DMS 273 (cell line): Measurements from ENCODE around the gene BCAR1.
"Not testable (repeated sequence)": the region's sequence is repeated elsewhere in the genome, so short reads cannot be mapped to it uniquely, and the experiment has no call there.

Source experiments
- DNase-seq: peaks from one replicate; lab custom pipeline; 2025; ENCODE audit not compliant: unreplicated experiment; lab: John Stamatoyannopoulos, UW

Gene BCAR1

GRCh38 chr16:75271441-75272096, 20.1 kb upstream of the BCAR1 start:
- no peak for DNase-seq

- not testable (repeated sequence) for DNase-seq
These were observed 17.9 kb upstream of the BCAR1 start for GRCh38 chr16:75269358-75269757.

DNA sequence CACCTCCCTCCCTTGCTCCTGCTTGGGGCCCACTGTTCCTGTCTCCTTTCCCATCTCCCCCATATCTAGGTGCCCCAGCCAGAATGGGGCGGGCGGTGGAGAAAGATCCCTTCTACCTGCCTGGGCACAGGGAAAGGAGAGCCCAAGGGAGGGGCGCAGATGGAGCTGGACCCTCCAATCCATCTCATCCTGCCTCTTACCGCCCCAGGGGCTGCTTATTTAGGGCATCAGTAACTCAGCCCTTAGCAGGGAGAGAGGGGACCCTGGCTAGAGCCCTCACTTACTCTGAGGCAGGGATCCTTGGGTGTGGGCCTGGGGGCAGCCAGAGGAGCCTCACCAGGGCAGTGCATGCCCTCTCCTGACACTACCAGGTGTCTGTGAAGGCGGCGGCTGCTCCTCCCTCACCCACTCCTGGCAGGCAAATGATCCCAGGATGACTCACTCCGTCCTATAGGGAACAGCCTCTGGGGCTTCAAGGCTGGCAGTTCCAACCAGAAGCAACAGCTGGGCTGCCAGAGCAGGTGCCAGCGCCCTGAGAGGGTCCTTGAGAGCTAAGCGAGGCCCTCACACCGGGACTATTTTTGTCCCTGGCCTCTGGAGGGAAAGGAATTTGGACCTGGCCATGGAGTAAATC, 16.3 kb upstream of the BCAR1 start:
- DNase-seq, result peak; percentile 97

GRCh38 chr16:75266738-75267630, 15.6 kb upstream of the BCAR1 start:
- DNase-seq, result peak; percentile 82

DNA sequence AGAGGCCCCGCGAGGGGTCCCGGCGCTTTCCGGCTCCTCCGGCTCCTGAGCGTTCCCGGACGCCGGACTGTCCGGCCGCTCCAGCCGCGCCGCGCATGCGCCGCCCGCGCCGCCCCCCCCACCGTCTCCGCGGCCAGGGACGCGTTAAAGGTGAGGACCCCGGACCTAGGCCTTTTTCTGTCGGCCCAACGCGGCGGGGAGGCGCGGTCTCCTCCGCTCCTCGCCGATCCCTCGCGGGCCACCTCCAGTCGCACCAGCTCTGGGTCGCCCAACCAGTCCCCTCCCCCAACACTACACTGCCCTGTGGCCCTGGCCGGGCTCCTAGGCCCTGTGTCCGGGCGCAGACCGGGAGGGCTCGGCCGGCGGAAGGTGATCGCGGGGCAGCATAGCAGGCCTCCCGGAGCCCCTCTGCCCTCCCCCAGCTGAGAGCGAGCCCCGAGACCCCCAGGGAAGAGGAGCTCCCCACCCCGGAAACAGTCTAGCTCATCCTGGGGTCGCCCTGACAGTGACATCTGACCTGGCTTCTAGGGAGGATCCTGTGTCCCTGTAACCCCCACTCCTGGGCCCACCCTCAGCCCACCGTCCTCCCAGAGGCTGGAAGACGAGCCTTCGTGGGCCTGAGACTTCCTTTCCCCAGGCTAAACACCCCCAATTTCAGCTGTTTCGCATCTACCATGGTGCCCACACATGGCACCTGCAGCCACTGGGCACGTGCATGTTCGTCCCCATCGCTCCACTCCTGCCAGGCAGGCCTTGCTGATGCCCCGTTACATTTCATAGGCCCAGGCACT, 14.7 kb upstream of the BCAR1 start:
- peak; percentile 88 for DNase-seq

- DNase-seq, result peak; percentile 78
These were observed 13.8 kb upstream of the BCAR1 start for GRCh38 chr16:75264999-75265910.

GRCh38 chr16:75264457-75264998, 13.1 kb upstream of the BCAR1 start:
- peak; percentile 83 for DNase-seq

DNA sequence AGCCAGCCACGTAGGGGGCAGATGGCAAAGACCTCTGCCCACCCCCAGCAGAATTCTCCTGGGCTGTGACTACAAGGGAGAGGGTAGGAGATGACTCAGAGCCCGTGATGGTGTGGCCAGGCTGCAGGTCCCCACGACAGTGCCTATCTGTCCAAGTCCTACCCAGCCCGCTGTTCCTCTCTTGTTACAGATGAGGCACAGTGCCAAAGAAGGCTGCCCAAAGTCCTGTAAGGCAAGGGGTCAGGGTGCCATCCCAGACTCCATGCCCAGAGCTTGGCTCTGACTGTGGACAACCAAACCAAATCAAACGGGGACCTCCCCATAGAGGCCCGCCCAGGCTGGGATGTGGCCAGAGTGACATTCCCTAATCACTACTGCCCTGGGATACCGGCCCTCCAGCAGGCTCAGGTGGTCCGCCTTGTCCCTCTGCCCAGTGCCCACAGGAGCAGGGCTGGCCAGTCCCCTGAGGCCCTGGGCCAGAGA, 12.6 kb upstream of the BCAR1 start:
- DNase-seq, result peak; percentile 73

- DNase-seq, result no peak
These were observed 12.0 kb upstream of the BCAR1 start for GRCh38 chr16:75263291-75263962.

- DNase-seq, result no peak
These were observed 11.3 kb upstream of the BCAR1 start for GRCh38 chr16:75262800-75263127.

DNA sequence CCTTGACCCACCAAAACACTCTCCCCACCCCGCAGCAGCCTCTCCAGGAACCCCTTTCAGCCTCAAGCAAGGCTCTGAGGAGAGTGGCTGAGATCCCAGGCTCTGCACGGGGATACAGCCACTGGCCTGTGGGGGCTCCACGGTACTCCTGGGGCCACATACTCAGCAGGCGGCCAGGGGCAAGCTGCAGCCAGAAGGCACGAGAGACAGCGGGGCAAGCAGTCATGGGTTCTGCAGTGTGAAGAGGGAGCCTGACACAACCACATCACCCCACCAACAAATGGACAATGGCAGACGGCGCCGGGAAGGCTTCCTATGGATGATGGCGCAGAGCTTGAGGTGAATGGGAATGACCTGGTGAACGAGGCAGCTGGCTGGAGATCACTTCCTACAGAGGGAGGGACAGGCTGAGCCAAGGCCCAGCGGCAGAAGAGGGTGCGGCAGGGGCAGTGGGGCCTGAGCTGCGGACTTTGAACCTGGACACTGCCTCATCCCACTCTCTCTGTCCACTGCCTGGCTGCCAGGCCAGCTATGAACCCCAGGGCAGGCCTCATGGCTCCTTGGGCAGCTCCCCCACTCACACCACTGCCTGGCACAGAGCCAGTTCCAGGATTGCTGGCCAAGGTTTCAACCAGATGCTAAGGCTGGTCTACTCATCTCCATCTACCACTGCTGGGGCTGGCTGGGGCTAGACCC, 10.8 kb upstream of the BCAR1 start:
- peak; percentile 62 for DNase-seq

DNA sequence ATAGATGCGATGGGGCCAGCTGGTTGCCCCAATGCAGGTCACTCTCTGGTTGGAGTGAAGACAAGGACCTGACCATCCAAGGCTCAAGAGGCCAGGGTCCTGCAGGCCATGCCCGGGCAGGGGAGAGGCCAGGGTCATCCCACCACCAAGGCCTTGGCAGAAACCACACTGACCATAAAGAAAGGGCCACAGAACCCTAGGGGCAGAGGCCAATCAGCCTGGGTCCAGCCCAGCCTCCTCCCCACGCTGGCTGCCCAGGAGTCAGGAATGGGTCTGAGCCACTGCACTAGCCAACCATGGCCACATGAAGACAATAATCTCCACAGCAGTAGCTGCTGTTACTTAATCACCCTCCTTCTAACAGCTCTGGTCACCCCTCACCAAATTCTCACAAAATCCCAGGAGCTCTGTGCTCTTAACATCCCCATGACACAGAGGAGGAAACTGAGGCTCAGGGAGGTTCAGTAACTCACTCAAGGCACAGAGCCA, 10.2 kb upstream of the BCAR1 start:
- DNase-seq, result no peak

DNA sequence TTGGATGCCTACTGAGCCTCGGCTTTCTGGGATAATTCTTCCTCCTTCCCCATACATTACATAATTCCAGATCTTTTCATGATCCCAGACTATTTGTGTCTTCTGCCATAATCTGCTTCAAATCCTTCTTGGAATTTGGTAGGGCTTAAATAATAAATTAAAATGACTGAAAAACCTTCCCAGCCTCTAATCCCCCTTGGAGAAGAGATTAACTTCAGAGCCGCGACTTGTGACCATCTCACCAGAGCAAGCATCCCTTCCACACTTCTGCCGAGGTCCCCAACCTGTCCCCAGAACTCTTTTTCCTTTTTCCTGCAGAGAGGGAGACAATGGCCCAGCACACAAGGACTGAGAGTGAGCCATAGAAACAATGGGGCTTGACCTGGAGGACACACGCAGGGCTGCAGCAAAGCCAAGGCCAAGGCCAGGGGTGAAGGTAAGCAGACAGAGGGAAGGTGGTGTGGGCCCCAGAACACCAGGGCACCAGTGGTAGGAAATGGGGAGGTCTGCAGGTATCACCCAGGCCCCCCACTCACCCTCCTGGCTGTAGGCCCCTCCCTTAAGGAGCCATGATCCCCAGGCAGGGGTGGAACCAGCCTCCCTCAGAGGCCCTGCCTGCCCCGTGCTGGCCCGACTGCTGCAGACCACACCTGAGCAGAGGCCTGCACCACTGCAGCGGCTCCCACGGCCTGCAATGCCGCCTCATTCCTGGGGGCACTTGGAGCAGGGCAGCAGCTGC, 9.6 kb upstream of the BCAR1 start:
- DNase-seq, result no peak

DNA sequence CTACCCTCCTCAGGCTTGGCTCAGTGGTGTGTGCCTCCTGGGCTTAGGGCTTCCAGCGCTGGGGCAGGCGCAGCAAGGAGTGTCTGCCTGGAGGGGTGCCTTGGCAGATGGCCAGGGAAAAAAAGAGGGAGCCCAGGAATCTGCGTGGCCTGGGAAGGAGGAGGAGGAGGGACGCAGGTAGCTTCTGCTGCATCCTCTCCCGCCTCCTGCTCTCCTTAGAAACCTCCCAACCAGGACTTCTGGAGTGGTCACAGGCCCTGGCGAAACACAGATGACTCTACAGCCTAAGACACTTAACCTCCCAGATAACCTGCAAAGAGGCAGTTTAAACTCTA, 7.3 kb upstream of the BCAR1 start:
- DNase-seq, result peak; percentile 57

GRCh38 chr16:75257886-75258806, 6.7 kb upstream of the BCAR1 start:
- peak; percentile 56 for DNase-seq

DNA sequence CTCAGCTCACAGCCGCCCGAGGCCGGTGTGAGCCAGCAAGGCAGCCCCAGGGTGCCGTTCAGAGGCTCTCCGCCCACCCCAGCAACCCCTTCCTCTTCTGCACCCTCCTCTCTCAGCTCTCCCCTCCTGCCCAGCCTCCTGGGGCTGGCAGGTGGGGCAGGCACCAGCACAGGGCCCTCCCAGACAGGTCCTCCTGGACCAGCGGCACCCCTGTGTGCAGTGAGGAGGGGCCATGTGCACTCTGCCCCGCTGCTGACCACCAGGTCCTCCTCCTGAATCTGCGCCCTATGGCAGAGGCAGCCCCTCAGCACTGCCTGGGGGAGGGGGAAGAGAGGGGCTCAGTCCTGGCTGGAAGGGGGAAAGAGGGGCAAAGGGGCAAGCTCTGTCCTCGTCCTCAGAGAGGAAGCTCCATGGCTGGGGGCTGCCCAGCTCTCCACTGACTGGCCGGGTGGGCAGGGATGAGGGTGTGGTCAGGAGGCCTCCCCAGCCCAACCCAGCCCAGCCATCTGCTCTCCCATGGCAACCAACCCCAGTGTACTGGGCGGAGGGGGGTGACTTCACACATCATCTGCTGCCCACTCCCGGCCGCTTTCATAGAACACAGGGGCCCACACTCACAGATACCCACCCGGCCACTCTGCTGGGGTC, 5.4 kb upstream of the BCAR1 start:
- peak; percentile 89 for DNase-seq
